NK-92 treated with Interleukin-12 subunit alpha and Interleukin-12 subunit beta, amount 100 ng/mL, for 24 hours (cell line): Measurements from ENCODE around the gene PTPRE.
A peak's percentile ranks its signal among the peaks of the same experiment; 100 is the strongest.

Experiments
- DNase-seq: peaks from one replicate; lab custom pipeline; 2025; lab: John Stamatoyannopoulos, UW

Gene PTPRE

DNA sequence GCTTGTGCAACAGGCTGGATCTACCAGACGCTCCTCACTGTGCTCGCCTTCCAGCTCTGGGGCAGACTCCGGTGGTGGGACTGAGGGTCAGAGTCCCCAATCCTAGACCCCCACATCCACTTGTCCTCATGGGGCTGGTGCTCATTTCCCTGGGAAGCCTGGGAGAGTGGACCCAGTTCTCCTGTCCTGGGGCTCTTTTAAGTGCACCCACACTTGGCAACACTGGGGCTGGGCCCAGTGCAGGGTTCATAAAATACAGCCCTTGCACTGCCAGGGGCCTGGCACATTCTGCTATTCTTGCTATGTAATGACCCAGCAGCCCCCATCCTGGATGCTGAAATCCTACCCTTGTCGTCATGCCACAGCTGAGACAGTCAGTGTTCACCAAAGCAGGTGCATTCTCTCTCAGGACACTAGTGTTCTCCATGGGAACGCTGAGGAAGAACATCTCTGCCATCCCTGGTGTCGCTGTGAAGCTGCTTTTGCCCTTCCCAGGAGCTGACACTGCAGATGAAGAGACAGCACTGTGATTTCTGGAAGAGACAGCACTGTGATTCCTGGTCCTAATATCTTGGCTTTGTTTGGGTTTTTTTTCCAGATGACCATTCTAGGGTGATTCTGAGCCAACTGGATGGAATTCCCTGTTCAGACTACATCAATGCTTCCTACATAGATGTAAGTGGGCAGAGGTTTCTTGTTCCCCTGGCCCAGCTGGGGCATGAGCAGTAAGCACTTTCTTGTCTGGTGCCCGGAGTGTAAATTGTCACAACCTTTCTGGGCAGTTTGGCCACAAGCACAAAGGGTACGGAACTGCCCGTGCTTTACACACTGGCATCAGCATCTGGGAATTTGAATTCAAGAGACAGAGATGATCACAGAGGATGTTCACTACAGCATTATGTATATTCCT, 153.7 kb downstream of the PTPRE start:
- no peak for DNase-seq

DNA sequence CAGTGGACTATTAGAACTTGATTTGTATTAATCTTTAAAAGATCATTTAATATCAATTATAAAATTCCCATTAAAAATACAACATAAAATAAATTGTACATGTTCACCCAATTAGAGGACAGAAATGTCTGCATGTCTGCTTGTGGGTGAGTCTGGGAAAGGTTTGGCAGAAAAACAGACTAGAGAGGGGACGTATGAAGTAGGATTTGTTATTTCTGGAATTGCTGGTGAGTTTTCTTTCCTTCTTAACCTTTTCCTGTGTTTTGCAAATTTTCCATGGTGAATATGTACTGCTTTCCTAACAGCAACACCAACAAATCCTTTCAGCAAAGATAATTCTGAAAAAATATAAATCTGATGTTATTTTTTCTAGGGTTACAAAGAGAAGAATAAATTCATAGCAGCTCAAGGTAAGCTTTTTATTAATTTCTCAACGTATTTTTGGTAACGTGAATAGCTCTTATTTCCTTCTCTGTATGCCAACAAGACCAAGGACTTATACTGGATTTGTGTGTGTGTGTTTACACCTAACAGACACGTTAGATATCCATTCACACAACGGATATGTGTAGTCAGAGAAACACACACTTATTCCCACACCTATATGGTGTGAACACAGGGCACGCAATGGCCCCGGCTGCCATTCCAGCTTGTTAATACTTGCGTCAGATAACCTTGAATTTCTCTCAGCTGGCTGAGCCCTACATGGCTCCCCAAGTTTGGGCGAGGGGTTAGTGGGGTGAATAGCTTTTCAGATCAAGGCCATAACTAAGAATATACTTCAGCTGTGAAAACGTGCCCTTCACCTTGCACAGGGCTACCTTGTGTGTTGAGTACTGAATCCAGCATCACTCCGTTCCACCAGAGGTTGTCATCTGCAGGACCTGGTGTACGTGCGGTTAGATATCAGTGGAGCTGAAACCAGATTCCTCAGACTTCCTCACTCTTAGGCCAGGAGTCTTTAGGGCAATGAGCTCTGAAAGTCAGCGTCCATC, 154.7 kb downstream of the PTPRE start:
- DNase-seq = no peak

DNA sequence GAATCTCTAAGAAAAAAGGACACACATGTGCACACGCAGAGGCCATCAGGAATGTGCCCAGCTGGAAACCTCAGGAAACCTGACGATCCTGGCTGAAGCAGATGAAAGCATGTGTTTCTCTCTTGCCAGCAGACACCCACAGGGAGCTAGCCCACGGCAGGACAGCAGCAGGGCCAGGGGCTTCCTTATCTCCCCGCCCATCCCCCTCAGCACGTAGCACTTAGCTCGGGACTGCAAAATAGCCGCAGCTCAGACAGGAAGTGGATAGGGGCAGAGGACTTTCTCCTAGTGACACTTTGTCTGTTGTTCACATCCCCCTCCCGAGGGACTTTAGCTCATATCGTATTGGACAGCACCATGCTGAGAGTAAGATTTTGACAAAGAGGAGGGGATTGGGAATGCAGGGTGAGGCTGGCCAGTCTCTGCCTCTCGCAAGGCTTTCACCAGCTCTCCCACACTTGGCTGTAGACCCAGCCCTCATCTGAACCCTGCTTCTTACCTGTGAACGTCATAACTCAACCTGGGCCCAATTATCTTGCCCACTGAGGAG, 155.5 kb downstream of the PTPRE start:
- no peak for DNase-seq

DNA sequence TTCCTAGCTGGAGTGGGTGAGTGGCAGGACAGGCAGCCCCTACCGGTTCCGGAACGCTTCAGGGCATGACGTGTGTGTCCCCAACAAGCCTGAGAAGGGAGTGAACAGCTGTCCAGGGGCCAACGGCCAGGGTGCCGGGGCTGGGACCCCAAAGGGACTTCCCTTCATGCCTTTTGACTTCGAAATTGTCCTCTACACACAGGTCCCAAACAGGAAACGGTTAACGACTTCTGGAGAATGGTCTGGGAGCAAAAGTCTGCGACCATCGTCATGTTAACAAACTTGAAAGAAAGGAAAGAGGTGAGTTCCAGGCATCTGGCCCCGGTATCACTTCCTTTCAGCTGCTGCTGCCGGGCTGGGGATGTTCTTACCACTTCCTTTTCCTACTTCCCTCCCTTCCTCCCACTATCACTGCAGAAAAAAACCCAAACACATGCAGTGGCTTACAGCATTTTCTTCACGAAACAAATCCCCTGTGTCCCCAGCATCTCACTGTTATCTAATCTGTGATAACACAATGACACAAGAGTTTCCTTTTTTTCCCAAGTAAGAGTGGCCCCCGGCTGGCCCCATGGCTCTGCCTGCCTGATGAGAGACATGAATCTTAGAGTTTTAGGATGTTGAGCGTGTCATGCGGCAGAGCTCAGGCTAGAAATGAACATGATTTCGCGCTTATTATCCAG, 156.1 kb downstream of the PTPRE start:
- DNase-seq = no peak

DNA sequence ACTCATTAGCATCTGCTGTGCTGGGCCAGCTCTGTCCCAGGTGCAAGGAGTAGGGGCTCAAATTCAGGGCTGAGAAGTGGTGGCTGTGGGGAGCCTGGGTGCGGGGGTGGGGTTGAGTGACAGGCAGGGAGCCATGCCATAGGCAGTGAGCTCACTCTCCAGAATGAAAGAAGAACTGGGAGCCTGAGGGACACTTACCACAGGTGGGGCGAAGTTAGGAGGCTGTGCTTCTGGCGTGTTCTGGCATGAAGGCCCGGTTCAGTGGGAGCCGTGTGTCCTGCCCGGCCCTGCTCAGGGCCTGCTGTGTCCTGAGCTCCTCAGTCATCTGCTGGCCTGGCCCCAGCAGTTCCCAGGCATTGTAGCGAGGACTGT, 156.8 kb downstream of the PTPRE start:
- no peak for DNase-seq

DNA sequence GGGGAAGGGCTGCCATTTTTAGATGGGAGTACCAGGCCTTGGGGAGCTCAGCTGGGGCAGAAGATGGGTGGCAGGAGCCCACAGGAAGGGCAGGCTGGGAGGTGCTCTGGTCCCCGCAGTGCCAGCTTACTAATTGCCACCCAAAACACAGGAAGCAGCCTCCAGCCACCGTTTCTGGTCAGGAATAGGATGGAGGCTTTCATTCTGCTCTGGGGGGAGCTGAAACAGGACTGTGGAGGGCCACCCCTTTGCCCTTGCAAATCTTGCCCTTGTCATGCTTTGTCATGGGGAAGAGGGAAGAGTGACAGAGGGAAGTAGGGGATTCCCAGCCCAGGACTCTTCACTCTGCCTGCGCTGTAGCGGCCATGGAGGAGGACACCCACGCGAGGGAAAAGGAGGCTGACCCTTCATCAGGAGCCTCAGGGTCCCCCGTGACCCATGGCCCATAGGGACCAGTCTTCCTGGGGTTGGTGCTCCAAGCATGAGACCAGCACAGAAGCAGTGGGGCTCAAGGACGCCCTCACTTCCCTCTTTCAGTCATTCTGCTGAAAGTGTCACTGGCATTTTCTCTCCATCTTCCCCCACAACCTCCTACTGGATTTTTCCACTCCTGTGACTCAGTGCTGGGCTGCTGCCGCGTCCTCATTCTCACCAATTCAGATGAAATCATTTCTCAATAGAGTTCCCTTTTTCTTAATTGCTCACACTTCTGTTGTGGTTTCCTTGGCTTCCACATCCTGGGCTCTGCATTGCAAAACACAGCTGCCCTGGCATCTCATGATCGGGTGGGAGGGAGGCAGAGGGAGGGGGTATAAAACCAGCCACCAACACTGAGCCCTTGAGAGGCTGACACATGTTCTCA, 157.4 kb downstream of the PTPRE start:
- peak; percentile 73 for DNase-seq

DNA sequence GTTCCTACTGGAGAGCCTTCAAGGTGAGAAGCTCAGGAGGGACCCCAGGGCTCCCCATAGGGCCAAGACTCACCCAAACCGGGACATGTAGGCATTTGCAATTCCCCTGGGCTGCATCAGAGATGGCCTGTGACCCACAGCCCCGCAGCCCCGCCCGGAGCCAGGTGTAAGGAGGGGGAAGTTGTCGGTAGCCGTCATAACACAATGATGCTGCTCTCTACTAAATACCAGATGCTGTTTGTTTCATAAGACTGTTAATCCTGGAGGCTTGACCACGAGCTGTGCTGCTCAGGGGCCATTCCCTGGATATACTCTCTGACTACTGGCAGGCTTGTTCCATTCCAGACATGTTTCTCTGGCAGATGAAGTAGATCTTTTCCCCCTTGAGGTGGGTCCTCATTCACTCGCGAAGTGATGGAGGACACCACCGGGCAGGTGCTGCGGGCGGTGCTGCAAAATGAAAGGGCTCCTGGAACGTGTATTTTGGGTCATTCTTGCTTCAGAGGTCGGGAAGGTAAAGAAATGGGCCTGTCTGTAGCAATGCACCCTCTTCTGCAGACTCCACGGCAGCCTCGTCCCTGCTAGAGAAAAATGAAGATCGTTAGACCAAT, 158.2 kb downstream of the PTPRE start:
- no peak for DNase-seq

DNA sequence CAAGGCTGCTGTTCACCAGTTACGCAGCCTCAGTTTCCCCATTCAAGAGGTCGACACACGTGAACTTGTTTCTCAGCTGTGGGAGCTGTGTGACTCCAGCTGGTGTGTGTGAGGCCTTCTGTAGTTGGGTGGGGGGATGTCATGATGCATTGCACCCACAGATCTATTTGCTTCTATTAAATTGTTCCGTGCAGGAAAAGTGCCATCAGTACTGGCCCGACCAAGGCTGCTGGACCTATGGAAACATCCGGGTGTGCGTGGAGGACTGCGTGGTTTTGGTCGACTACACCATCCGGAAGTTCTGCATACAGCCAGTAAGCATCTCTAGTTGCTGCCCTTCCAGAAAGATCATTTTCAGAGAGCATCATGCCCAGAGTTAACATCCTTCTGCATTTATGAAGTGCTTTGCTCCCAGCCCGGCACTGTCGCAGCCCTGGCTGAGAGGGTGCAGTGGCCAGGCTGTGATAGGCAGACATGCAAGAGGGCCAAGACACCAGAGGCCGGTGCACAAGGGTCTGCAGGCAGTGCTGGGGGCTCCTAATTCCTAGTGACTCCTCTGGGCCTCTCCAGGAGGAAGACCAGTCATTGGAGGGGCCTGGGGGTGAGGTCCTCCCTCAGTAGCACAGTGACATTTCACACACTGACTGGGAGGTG, 159.1 kb downstream of the PTPRE start:
- DNase-seq = no peak

DNA sequence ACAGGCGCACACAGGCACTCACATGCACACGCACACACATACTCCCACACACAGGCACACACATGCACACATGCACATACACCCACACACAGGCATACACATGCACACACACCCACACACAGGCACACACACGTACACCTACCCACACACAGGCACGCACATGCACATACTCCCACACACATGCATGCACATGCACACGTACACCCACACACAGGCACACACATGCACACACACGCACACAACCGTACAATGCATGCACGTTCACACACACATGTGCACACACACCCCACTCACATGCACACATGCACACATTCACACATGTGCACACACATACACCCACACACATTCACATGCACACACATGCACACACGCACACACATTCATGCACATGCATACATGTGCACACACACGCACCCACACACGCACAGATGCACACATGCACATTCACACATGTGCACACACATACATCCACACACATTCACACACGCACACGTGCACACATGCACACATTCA, 160.0 kb downstream of the PTPRE start:
- DNase-seq = no peak

DNA sequence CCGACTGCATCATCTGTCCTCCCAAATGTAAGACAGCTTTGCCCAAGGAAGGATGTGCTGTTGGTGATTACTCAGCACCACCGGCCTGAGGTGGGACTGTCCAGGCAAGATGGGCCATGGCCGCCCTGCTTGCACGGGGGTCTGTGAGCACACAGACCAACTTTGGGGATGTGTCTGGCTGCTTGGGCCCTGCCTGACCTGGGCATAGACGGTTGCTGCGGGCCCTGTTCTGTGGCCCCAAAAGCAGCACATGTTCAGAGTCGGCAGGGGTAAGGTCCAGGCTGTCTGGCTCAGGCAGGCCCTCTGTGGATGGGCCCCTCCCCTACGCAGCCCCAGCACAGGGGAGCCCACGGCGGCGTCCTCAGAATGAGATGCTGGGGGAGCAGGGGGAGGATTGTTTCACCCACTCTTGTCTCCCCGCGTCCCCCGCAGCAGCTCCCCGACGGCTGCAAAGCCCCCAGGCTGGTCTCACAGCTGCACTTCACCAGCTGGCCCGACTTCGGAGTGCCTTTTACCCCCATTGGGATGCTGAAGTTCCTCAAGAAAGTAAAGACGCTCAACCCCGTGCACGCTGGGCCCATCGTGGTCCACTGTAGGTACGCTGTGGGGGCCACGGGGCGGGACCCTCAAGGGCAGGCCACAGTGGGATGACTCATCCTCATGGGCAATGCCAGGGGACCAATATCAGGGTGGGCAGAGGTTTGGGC, 160.9 kb downstream of the PTPRE start:
- no peak for DNase-seq

DNA sequence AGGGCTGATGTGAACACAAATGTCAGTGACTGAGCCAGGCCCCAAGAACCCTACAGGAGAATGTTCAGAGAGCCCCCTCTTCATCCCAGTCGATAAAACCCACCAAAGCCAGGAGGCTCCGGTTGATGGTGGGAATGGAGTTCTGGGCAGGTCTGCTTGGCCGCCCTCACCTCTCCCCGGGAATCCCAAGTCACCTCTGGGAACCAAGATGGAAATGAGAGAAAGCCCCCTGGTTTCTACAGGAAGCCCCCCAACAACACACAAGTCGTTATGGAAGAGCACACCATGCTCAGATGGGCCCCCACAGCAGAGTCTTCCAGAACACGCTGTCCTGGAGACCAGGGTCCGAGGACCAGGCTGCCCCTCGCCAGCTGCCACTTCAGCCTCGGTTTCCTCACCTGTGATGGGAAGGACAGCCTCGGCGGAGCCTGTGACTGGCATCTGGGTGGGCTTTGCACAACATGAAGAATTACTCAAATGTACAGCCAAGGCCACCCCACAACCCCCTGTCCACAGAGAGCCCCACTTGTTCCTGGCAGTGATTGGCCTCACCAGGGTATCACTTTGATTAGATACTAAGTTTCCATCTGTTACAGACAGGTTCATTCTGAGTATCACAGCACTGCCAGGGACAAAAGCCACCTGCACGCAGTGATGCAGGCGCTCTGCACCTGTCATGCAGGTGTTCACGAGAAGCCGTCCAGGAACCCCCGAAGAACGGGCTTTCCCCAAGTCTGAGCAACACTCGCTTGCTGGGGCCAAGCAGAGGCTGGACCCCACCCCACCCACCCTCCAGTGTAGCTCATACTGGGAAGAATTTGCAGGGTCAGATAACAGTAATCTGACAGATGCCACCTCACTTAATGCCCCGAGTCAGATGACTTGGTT, 161.7 kb downstream of the PTPRE start:
- no peak for DNase-seq

DNA sequence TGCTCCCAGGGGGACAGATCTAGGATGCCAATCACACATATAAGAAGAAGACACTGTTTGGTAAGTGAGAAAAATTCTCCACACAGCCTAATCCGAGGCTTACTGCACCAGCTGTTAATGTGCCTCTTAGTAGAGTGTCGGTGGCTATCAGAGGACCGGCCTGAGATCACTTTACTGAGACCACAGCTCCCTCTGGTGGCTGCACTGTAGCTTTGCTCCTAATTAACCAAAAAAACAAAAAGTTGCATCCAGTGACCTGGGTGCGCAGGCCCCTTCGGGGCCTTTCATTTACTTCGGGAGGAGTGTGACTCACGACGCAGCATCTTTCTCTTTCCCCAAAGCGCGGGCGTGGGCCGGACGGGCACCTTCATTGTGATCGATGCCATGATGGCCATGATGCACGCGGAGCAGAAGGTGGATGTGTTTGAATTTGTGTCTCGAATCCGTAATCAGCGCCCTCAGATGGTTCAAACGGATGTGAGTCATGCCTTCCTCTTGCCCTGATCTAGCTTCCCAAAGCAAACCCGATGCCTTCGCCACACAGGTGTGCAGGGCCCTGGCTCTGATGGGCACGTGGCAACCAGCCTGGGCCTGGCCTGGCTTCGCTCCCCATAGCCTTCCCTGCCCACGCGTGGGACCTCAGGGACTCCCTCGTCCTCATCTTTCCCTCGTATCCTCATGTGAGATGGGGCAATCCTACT, 162.6 kb downstream of the PTPRE start:
- peak; percentile 29 for DNase-seq

DNA sequence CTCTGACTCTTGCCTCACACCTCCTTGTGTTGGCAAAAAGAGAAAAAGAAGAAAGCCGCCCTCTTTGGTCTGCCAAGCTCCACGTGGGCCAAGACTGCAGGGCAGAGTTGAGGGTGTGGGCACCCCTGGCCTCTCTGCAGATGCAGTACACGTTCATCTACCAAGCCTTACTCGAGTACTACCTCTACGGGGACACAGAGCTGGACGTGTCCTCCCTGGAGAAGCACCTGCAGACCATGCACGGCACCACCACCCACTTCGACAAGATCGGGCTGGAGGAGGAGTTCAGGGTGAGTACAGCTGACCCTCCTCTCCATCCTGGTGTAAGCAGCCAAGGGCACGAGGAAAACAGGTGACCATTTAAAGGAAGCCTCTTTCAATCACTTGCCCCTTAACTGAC, 163.3 kb downstream of the PTPRE start:
- no peak for DNase-seq

DNA sequence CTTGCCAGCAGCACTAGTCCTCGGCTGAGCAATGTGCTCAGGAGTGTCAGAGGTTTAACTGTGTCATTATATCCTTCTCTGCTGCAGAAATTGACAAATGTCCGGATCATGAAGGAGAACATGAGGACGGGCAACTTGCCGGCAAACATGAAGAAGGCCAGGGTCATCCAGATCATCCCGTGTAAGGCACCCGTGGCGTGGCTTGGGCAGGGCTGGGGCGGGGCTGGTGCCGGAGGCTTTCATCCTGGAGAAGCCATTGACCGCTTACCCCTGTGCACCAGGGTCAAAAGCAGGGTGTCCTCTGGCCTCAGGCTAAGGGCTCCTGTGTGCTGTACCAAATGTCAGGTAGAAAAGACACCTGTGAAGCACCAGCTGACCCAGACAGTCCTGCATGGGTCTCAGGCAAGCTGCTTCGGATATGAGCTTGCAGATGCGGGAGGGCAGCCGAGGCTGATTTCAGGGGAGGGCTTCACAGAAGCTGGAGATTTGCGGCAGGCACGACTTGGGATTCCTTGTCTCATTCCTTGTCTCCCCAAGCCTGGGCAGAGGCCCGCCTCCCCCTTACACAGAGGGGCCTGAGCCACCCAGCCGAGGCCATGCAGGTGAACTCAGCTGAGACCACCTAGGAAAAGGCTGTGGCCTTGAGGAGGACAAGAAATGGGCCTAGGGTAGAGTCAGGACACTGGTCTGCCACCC, 164.0 kb downstream of the PTPRE start:
- DNase-seq = no peak

DNA sequence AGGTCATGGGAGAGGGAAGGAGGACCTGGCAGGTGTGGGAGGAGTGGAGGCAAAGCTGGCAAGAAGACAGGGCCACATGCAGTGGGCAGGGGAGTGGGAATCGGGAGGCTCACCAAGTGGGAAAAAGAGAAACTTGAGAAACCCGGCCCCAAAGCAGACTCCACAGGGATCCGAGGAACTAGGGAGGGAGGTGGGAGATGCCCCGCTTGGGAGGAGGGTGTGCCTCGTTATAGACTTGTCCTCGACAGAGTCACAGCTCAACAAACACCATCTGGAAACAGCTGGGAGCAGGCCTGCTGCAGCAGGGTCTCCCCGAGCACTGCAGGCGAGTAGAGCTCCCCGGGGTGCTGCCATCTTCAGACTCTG, 164.5 kb downstream of the PTPRE start:
- DNase-seq = no peak

DNA sequence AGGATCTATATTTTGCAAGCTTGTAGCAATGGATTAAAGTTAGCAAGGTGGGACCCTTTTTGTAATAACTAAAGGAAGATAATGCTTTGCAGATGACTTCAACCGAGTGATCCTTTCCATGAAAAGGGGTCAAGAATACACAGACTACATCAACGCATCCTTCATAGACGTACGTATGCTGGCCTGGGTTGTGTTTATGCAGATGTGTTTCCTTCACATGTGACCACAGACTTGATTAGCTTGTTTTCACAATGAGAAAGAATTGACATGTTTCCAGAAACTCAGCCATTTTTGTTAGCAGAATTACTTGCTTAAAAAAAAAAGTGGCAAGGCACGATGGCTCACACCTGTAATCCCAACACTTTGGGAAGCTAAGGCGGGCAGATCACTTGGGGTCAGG, 165.1 kb downstream of the PTPRE start:
- DNase-seq = no peak
